H7 (cell line): ENCODE measurements around the gene EVL. TPM values are rescaled to one million over a fixed set of nuclear protein-coding genes. Genes with fewer than 3 reads are reported as not detected.

Source experiments
- DNase-seq: peaks from one replicate; pipeline ENCODE4 v3.0.0; 2012
- H3K27me3 ChIP-seq: 2 replicates; pipeline ENCODE4 v1.6.0; 2011; ENCODE audit warnings: mild to moderate bottlenecking, low read length; ENCODE audit not compliant: control insufficient read depth, insufficient read depth
- H3K36me3 ChIP-seq: replicated peaks from 2 replicates; pipeline ENCODE4 v1.5.1; 2011; ENCODE audit warnings: low read length; ENCODE audit not compliant: control insufficient read depth, insufficient read depth
- H3K4me3 ChIP-seq: 2 replicates; pipeline ENCODE4 v1.5.1; 2011; ENCODE audit warnings: low read depth, mild to moderate bottlenecking, control low read depth, low read length, moderate library complexity; ENCODE audit not compliant: insufficient read depth
- total RNA-seq: library from RNA; depleted of rRNA; stranded (reverse); fragments of >200 nt; shearing (Covaris generic); gene quantifications from 2 replicates; pipeline ENCODE4 v1.2.3, GENCODE V29; 2014

The EVL gene
- total RNA-seq, 1 experiment from 2014 or later: 38.9 TPM

- H3K27me3 ChIP-seq: no peaks in the 10 kb centered on the region
- no peaks in the 10 kb centered on the region for H3K36me3 ChIP-seq
- H3K4me3 ChIP-seq: no peak overlapping the region
- peak; percentile 40 for DNase-seq
Observed at GRCh38 chr14:100111931-100112704, 46.9 kb downstream of the EVL start.

- no peaks in the 10 kb centered on the region for H3K27me3 ChIP-seq
- H3K4me3 ChIP-seq: no peak overlapping the region
- peak; percentile 41 for DNase-seq
- no peaks in the 10 kb centered on the region for H3K36me3 ChIP-seq
Observed at GRCh38 chr14:100114109-100114765, 49.0 kb downstream of the EVL start.

GRCh38 chr14:100115236-100115635 is 50.0 kb downstream of the EVL start:
- no peak overlapping the region for H3K4me3 ChIP-seq
- DNase-seq: peak; percentile 60
- no peaks in the 10 kb centered on the region for H3K36me3 ChIP-seq
- no peaks in the 10 kb centered on the region for H3K27me3 ChIP-seq

- Histone ChIP-seq H3K4me3 (no peak overlapping the region), H3K36me3 (no peaks in the 10 kb centered on the region), H3K27me3 (no peaks in the 10 kb centered on the region)
- DNase-seq: no peak
Observed at GRCh38 chr14:100115726-100116125, 50.5 kb downstream of the EVL start.

- no peaks in the 10 kb centered on the region for H3K36me3 ChIP-seq
- H3K4me3 ChIP-seq: no peak overlapping the region
- DNase-seq: no peak
- H3K27me3 ChIP-seq: no peaks in the 10 kb centered on the region
Observed at GRCh38 chr14:100116134-100116533, 50.9 kb downstream of the EVL start.

- no peak overlapping the region for H3K4me3 ChIP-seq
- no peaks in the 10 kb centered on the region for H3K27me3 ChIP-seq
- H3K36me3 ChIP-seq: no peaks in the 10 kb centered on the region
- DNase-seq: no peak
Observed at GRCh38 chr14:100117026-100117425, 51.8 kb downstream of the EVL start.

GRCh38 chr14:100117633-100118395 is 52.6 kb downstream of the EVL start:
- Histone ChIP-seq H3K4me3 (no peak overlapping the region), H3K36me3 (no peaks in the 10 kb centered on the region), H3K27me3 (no peaks in the 10 kb centered on the region)
- DNase-seq: no peak

- H3K4me3 ChIP-seq: no peak overlapping the region
- no peak for DNase-seq
- H3K27me3 ChIP-seq: no peaks in the 10 kb centered on the region
- H3K36me3 ChIP-seq: no peaks in the 10 kb centered on the region
Observed at GRCh38 chr14:100118396-100119011, 53.3 kb downstream of the EVL start.

- no peak overlapping the region for H3K4me3 ChIP-seq
- no peaks in the 10 kb centered on the region for H3K36me3 ChIP-seq
Observed at GRCh38 chr14:100119251-100119650, 54.0 kb downstream of the EVL start.

GRCh38 chr14:100120522-100121269 is 55.5 kb downstream of the EVL start:
- no peaks in the 10 kb centered on the region; the same call in 1 of the 2 replicates for H3K36me3 ChIP-seq
- no peaks in the 10 kb centered on the region for H3K27me3 ChIP-seq
- no peak for DNase-seq
- H3K4me3 ChIP-seq: no peak overlapping the region

More at GRCh38 chr14:100119251-100119650, 54.0 kb downstream of the EVL start:
- no peaks in the 10 kb centered on the region for H3K27me3 ChIP-seq
- no peak for DNase-seq

GRCh38 chr14:100121643-100122480 is 56.6 kb downstream of the EVL start:
- no peak overlapping the region for H3K4me3 ChIP-seq
- H3K27me3 ChIP-seq: no peaks in the 10 kb centered on the region
- no peak for DNase-seq
- H3K36me3 ChIP-seq: no peaks in the 10 kb centered on the region; the same call in 1 of the 2 replicates

GRCh38 chr14:100122481-100123223 is 57.4 kb downstream of the EVL start:
- no peaks in the 10 kb centered on the region; the same call in 1 of the 2 replicates for H3K36me3 ChIP-seq
- DNase-seq: no peak
- H3K4me3 ChIP-seq: no peak overlapping the region
- H3K27me3 ChIP-seq: no peaks in the 10 kb centered on the region

GRCh38 chr14:100123618-100124017 is 58.4 kb downstream of the EVL start:
- Histone ChIP-seq H3K27me3 (no peaks in the 10 kb centered on the region), H3K36me3 (no peaks in the 10 kb centered on the region; the same call in 1 of the 2 replicates), H3K4me3 (no peak overlapping the region)
- no peak for DNase-seq
